Choroid plexus epithelial cell (primary cell): ENCODE results near the gene PLCG2.

Source experiments
- DNase-seq: peaks from one replicate; pipeline ENCODE4 v3.0.0-alpha.2; 2010; ENCODE audit warnings: low read depth
- H3K4me3 ChIP-seq: 2 replicates; pipeline ENCODE4 v1.5.1; 2011; ENCODE audit warnings: low read depth, mild to moderate bottlenecking, control low read depth, low read length, moderate library complexity
- TF ChIP-seq, protein P1 (sequence below): conservative IDR thresholded peaks from 2 replicates; pipeline ENCODE4 v1.5.1; 2011; ENCODE audit warnings: low read depth, mild to moderate bottlenecking, control low read depth, inconsistent platforms, low read length, moderate library complexity

PLCG2 gene

DNA sequence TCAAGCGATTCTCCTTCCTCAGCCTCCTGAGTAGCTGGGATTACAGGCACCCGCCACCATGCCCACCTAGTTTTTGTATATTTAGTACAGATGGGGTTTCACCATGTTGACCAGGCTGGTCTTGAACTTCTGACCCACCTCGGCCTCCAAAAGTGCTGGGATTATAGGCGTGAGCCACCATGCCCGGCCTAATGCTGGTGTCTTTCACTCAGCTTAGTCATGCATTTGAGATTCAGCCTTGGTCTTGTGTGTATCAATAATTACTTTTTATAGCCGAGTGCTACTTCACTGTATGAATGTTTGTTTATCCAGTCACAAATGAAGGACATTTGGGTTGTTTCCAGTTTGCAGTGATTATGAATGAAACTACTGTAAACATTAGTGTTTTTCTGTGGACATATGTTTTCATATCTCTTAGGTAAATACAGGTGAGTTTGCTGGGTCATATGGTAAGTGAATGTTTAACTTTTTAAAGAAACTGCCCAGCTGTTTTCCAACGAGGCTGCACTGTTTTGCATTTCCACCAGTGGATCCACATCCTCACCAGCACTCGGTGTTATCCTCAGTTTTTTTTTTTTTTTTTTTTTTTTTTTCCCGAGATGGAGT lies 11.0 kb upstream of the PLCG2 start:
- DNase-seq, result no peak

DNA sequence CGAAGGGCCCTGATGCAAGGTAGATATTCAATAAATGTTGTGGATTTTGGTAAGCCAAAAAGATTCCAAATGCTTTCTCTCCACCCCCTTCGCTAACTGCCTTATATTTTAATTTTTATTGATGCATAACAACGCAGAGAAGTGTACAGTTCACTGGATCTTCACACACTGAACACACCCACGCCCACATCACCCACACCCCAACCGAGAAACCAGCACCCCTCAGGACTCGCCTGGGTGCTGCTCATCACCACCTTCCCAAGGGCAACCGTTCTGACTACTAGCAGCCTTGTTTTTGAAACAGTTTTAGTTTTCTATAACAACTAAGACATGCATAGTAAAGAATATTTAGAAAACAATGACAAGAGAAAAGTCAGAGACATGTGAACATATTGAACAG lies 9.1 kb upstream of the PLCG2 start:
- H3K4me3 ChIP-seq, result no peak overlapping the region
- DNase-seq, result no peak
- TF ChIP-seq, protein P1, sequence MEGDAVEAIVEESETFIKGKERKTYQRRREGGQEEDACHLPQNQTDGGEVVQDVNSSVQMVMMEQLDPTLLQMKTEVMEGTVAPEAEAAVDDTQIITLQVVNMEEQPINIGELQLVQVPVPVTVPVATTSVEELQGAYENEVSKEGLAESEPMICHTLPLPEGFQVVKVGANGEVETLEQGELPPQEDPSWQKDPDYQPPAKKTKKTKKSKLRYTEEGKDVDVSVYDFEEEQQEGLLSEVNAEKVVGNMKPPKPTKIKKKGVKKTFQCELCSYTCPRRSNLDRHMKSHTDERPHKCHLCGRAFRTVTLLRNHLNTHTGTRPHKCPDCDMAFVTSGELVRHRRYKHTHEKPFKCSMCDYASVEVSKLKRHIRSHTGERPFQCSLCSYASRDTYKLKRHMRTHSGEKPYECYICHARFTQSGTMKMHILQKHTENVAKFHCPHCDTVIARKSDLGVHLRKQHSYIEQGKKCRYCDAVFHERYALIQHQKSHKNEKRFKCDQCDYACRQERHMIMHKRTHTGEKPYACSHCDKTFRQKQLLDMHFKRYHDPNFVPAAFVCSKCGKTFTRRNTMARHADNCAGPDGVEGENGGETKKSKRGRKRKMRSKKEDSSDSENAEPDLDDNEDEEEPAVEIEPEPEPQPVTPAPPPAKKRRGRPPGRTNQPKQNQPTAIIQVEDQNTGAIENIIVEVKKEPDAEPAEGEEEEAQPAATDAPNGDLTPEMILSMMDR, result no peak

More for the DNA sequence above, 11.0 kb upstream of the PLCG2 start:
- no peak overlapping the region for H3K4me3 ChIP-seq
- TF ChIP-seq, protein P1, result no peak

DNA sequence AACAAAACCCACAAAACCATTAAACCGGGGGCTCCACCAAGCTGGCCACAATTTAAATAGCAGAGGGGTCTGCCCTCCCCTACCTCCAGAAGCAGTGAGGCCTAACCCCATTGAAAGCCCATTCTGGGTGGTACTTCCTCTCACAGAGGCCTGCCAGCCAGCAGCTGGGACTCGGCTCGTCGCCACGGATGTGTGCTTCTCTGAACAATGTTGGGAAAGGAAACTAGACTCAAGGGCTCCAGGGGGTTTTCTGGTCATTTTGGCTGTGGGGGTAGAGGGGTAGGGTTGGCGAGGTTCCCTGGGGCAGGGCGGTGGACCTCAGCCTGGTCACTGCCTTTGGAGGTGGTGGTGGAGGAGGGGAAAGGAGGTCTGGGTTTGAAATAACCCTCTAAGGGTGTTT lies 4.7 kb upstream of the PLCG2 start:
- no peak for DNase-seq
- TF ChIP-seq, protein P1, result no peak
- H3K4me3 ChIP-seq, result no peak overlapping the region

DNA sequence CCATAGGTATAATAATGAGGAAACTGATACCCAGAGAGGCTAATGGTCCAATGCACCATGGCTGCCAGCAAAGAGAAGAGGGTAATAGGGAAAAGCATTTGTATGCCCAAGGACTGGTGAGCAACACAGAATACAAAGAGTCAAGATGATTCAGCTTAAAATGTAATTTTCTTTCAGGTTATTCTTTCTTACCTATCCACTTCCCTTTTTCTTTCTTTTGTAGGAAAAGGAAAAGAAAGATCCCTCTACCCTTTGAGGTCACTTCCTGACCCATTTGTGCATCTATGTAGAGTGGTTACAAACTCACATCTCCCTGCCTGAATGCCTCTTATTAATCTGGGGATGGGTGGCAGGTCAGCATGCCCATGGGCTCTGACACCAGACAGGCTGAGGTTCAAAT lies 3.5 kb upstream of the PLCG2 start:
- DNase-seq, result no peak
- TF ChIP-seq, protein P1, result no peak
- no peak overlapping the region for H3K4me3 ChIP-seq

DNA sequence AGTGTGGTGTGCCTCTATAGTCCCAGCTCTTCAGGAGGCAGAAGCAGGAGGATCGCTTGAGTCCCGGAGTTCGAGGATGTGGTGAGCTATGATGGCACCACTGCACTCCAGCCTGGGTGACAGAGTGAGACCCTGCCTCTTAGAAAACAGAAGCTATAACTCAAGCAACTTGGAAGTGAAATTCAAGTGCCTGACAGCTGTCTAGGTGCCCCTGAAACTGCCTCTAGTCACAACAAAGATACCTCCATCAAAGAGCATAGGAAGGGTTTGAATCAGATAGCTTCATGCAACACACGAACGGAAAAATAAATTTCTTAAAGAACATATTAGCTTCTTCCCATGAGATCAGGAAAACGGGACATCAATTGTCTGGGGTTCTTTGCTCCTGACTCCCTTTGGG lies 860 bp upstream of the PLCG2 start:
- H3K4me3 ChIP-seq, result no peak overlapping the region

DNA sequence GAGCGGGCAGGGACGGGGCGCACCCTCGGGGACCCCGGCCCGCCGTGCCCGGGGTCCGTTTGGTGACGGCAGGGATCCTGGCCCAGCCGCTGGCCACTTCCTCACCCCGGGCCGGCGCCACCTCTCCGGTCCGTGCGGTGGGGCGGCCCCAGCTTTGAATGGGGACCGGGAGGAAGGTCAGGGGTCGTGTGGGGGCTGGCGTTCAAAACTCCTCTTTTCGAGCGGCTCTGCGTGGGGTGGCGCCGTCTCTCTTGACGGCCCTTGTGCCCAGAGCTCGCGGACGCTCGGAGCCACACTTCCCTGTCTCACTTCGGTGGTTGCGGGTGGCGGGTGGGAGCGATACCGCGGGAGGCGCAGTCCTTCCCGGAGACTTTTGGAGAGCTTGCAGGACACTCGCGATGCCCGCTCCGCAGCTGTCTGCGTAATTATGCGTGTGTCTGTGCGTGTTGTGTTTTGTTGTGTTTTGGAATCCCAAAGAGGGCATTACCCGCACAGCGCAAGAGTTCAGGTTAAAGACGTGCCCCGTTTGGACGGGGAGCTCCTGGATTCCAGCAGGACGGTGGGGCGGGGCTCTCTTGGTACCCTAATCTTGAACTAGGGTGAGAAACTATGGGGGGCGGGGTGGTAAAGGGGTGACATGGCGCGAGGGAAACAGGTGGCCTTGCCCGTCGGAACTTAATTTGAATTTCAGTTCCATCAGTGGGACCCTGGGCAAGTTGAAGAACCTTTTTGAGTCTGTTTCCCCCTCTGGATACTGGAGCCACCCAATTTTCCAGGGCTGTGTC lies 637 bp downstream of the PLCG2 start:
- DNase-seq, result no peak
- peak overlapping the region; percentile 56 for H3K4me3 ChIP-seq
- TF ChIP-seq, protein P1, result no peak

More for the DNA sequence above, 860 bp upstream of the PLCG2 start:
- DNase-seq, result no peak
- TF ChIP-seq, protein P1, result no peak

DNA sequence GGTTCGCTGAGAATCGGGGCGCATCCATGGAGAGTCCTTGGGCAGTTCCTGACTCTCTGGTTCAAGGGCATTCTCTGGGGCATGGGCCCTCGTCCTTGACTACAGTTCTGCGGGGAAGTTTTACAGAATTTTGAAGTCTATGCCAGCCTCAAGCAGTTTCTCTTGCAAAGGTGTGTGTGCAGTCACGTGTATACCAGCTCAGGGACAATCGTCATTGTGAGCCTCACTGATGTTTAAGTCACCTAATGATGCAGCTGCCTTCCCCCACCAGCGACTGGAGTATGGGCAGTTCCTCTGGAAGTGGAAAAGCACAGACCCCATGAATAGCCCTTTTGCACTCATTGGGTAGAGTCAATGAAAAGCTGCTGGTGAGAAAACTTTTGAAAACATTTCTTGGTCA lies 1.3 kb downstream of the PLCG2 start:
- no peak for DNase-seq
- TF ChIP-seq, protein P1, result no peak
- no peak overlapping the region for H3K4me3 ChIP-seq
